ENCODE measurements around the gene EPHB2. TPM values are rescaled to one million over a fixed set of nuclear protein-coding genes. Genes with fewer than 3 reads are reported as not detected.

Gene EPHB2
- total RNA-seq, 1 donor from 2014 or later, result 69.4 TPM

- Mint-ChIP-seq H3K36me3 (ENCODE audit: insufficient read depth) (no peaks in the 10 kb centered on the region), H3K27me3 (peaks cover 23% of the 10 kb centered on the region), H3K4me1 (ENCODE audit: low read depth) (peaks cover 10% of the 10 kb centered on the region), H3K9me3 (ENCODE audit: low read depth) (no peaks in the 10 kb centered on the region), H3K27ac (no peak overlapping the region), H3K4me3 (ENCODE audit: low read depth) (no peak overlapping the region)
- no peak for DNase-seq (ENCODE audit: low spot score, unreplicated experiment)
- TF ChIP-seq CTCF (IDR thresholded peaks at IDR 0.05; ENCODE audit: unreplicated experiment), result no peak
These were observed 28.9 kb upstream of the EPHB2 start for GRCh38 chr1:22681556-22682276.

- H3K9me3 Mint-ChIP-seq (ENCODE audit: low read depth), result no peaks in the 10 kb centered on the region
- peaks cover 28% of the 10 kb centered on the region for H3K27me3 Mint-ChIP-seq
- no peaks in the 10 kb centered on the region for H3K36me3 Mint-ChIP-seq (ENCODE audit: insufficient read depth)
- no peak for TF ChIP-seq CTCF (IDR thresholded peaks at IDR 0.05; ENCODE audit: unreplicated experiment)
- no peak for DNase-seq (ENCODE audit: low spot score, unreplicated experiment)
- H3K4me1 Mint-ChIP-seq (ENCODE audit: low read depth), result peaks cover 10% of the 10 kb centered on the region
- H3K27ac Mint-ChIP-seq, result no peak overlapping the region
- no peak overlapping the region for H3K4me3 Mint-ChIP-seq (ENCODE audit: low read depth)
These were observed 27.1 kb upstream of the EPHB2 start for GRCh38 chr1:22683547-22683946.

- Mint-ChIP-seq H3K9me3 (ENCODE audit: low read depth) (no peaks in the 10 kb centered on the region), H3K27me3 (peaks cover 31% of the 10 kb centered on the region), H3K27ac (no peak overlapping the region), H3K36me3 (ENCODE audit: insufficient read depth) (no peaks in the 10 kb centered on the region), H3K4me3 (ENCODE audit: low read depth) (no peak overlapping the region), H3K4me1 (ENCODE audit: low read depth) (peaks cover 10% of the 10 kb centered on the region)
- no peak for TF ChIP-seq CTCF (IDR thresholded peaks at IDR 0.05; ENCODE audit: unreplicated experiment)
- DNase-seq (ENCODE audit: low spot score, unreplicated experiment), result no peak
These were observed 25.0 kb upstream of the EPHB2 start for GRCh38 chr1:22685591-22686059.

GRCh38 chr1:22687191-22687590 is 23.4 kb upstream of the EPHB2 start:
- H3K27ac Mint-ChIP-seq, result no peak overlapping the region
- H3K27me3 Mint-ChIP-seq, result peaks cover 28% of the 10 kb centered on the region
- H3K4me1 Mint-ChIP-seq (ENCODE audit: low read depth), result peaks cover 10% of the 10 kb centered on the region
- H3K9me3 Mint-ChIP-seq (ENCODE audit: low read depth), result no peaks in the 10 kb centered on the region
- H3K4me3 Mint-ChIP-seq (ENCODE audit: low read depth), result no peak overlapping the region
- H3K36me3 Mint-ChIP-seq (ENCODE audit: insufficient read depth), result no peaks in the 10 kb centered on the region
- TF ChIP-seq CTCF (IDR thresholded peaks at IDR 0.05; ENCODE audit: unreplicated experiment), result no peak
- DNase-seq (ENCODE audit: low spot score, unreplicated experiment), result no peak

- no peak overlapping the region for H3K27ac Mint-ChIP-seq
- TF ChIP-seq CTCF (IDR thresholded peaks at IDR 0.05; ENCODE audit: unreplicated experiment), result no peak
- H3K9me3 Mint-ChIP-seq (ENCODE audit: low read depth), result no peaks in the 10 kb centered on the region
- peaks cover 10% of the 10 kb centered on the region for H3K4me1 Mint-ChIP-seq (ENCODE audit: low read depth)
- DNase-seq (ENCODE audit: low spot score, unreplicated experiment), result no peak
- no peak overlapping the region for H3K4me3 Mint-ChIP-seq (ENCODE audit: low read depth)
- H3K27me3 Mint-ChIP-seq, result peaks cover 27% of the 10 kb centered on the region
- no peaks in the 10 kb centered on the region for H3K36me3 Mint-ChIP-seq (ENCODE audit: insufficient read depth)
These were observed 22.2 kb upstream of the EPHB2 start for GRCh38 chr1:22688466-22688865.
